ENCODE data around the gene EVX2.

The EVX2 gene

DNA sequence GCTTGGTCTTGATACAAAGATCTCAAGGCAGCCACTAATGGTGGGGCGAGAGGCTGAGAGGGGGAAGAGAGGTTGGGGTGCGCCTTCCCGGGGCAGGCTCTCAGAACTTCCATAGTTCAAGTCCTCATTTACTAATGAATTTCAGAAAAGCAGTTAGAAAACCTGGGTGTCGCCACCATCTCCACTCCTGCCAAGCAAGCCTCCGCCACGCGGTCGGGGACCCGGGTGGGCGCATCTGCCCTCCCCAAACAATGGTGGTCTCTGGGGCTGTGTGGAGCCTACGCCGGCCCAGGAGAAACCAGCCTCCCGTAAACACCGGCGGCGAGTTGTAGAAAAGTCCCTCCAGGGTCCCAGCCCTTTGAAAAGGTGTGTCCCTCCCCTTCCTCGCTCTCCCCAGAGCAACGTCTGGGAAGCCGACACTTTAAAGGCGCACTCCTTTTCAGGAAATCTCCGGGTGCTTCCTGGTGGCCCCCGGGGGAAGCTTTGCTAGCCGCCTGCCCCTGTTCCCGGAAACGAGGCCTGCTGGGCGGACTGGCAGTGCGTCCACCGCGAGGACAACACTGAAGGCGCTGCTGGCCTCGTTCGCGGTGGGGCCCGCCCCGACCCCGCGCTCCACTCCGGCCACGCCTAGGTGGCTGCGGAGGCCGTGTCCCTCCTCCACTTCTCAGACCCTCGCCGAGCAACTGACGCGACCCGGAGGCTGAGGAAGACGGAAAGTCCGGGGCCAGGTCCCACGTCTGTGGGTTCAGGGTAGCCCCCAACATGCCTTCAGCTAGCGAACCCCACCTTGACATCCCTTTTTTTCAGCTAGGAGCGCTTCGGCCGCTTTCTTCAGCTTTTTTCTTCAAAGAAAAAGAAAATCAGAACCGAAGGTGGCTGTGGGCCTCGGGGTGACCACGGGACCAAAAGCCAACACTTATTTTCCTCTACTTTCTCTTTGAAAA is 16.8 kb downstream of the EVX2 start:
- no peak for DNase-seq (ENCODE audit: low read depth)

DNA sequence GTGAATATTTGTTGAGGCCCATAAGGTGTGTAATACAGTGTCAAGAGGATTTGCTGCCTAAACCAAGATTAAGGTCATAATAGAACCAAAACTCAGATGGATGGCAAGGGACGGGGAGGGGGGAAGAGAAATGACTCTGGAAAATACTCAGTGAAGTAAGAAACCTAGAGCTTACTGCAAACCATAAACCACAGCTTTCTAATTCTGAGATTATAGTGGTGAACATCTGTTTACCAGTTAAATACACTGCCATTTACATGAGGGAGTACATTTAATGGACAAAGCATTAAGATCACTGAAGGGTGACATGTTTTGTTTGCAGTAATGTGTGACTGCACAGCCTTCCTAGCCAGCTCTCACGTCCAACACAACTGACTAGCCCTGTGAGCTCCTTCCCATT is 19.8 kb downstream of the EVX2 start:
- no peak for DNase-seq (ENCODE audit: low read depth)

- no peak for DNase-seq (ENCODE audit: low read depth)
Measured at GRCh38 chr2:176056406-176056805, 27.4 kb downstream of the EVX2 start.

- DNase-seq (ENCODE audit: low read depth): no peak
Measured at GRCh38 chr2:176039375-176039774, 44.4 kb downstream of the EVX2 start.

DNA sequence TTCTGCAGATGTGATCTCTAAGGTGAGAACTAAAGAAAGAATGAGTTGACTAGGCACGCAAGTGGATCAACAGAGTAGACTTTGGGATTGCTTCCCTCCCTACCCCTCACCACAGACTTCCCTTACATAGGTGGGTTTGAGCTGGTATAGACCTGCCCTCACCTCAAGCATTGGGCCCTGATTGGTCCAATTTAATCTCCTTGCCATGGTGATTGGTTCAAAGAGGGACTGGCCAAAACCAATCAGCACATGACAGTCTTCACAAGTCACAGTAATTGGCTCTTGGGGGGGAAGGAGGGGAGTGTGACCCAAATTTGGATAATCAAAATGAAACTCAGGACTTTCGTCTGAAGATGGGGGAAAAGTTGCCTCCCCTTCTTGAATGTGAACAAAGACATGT is 45.1 kb downstream of the EVX2 start:
- DNase-seq (ENCODE audit: low read depth): no peak

DNA sequence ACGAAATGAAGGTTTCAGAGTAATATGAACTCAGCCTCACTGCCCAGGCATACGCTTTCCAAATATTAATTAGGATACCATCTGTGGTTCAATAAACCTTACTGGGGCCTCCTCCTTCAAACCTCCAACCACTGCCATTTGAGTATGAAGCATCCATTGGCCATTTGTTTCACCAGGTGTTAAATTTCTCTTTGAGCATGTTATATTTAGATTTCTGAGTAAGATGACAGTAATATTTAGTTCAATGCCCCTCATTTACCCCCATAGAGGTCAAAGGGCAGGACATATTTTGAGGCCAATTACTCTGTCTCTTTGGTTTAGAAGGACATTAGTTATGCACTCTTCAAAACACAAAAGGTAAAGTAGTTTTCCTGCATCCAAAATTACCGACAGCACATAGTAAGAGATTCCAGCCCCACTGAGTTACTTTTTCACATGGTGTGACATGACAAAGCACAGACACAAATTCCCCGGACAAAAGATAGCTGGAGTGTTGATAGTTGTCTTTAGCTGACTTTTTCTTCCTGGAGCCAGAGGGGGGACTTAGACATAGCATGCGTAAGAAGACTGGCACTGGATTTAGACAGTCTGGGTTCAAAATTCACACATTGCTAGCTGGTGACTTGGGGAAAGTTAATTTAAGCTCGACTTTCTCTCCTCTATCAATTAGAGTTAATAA is 48.6 kb downstream of the EVX2 start:
- DNase-seq (ENCODE audit: low read depth): no peak

- no peak for DNase-seq (ENCODE audit: low read depth)
Measured at GRCh38 chr2:176027806-176028205, 56.0 kb downstream of the EVX2 start.

Measured in iris pigment epithelial cell (primary cell).